PFSK-1 (cell line): ENCODE data around the gene SLC46A3.

Source experiments
- POLR2AphosphoS5 ChIP-seq: IDR thresholded peaks from 2 replicates; pipeline ENCODE4 v1.6.1; 2012; ENCODE audit warnings: low read depth, mild to moderate bottlenecking, control low read depth, low read length, moderate library complexity
- TF ChIP-seq, protein P1 (sequence below), 2 experiments: IDR thresholded peaks; 2 replicates each; pipeline versions ENCODE4 v1.6.1 to v1.8.0; 2011 to 2012; ENCODE audit warnings: low read depth in 2 of 2, low read length in 2 of 2, control low read depth in 1 of 2, inconsistent platforms in 1 of 2, mild to moderate bottlenecking in 1 of 2, moderate library complexity in 1 of 2; ENCODE audit not compliant: insufficient read depth in 1 of 2

DNA sequence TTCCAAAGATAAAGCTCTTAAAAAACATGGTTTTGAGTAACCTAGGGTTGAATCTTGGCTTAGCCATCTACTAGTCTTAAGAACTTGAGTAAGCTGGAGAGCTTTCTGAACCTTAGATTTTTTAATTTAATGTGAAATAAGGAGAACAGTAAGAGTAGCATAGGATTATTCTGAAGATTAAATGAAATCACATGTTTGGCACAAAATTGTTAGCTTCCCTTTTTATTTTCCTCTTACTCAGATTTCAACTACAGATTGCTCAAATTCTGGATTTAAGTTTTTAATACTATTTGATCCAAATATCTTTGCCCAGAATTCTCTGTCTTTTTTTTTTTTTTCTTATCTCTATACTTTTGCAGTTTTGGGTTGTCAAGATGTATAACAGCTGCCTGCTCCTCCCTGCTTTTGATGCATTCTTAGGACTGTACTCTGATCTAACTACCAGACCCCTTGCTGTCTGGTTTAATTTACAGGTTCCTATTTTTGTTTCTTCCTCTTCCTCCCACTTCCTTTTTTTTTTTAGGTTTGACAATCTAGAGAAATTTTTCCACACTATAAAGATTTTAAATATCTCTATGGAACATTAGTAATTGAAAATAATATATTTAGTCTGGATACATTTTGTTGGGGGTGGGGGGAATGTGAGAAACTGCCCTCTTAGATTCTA, 47.5 kb downstream of the SLC46A3 start:
- TF ChIP-seq POLR2AphosphoS5, result no peak
- TF ChIP-seq, protein P1, sequence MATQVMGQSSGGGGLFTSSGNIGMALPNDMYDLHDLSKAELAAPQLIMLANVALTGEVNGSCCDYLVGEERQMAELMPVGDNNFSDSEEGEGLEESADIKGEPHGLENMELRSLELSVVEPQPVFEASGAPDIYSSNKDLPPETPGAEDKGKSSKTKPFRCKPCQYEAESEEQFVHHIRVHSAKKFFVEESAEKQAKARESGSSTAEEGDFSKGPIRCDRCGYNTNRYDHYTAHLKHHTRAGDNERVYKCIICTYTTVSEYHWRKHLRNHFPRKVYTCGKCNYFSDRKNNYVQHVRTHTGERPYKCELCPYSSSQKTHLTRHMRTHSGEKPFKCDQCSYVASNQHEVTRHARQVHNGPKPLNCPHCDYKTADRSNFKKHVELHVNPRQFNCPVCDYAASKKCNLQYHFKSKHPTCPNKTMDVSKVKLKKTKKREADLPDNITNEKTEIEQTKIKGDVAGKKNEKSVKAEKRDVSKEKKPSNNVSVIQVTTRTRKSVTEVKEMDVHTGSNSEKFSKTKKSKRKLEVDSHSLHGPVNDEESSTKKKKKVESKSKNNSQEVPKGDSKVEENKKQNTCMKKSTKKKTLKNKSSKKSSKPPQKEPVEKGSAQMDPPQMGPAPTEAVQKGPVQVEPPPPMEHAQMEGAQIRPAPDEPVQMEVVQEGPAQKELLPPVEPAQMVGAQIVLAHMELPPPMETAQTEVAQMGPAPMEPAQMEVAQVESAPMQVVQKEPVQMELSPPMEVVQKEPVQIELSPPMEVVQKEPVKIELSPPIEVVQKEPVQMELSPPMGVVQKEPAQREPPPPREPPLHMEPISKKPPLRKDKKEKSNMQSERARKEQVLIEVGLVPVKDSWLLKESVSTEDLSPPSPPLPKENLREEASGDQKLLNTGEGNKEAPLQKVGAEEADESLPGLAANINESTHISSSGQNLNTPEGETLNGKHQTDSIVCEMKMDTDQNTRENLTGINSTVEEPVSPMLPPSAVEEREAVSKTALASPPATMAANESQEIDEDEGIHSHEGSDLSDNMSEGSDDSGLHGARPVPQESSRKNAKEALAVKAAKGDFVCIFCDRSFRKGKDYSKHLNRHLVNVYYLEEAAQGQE (IDR thresholded peaks at IDR 0.05; ENCODE audit: insufficient read depth in 1 of 2, low read depth in 2 of 2, low read length in 2 of 2), result no peak
